Measurements from ENCODE around the gene ESPN. TPM values are rescaled to one million over a fixed set of nuclear protein-coding genes. Genes with fewer than 3 reads are reported as not detected.

ESPN gene
- total and polyA plus RNA-seq, 2 of the 8 experiments (the other 6 are each of a cell fraction or from before 2014, with no cell fraction given): 5.2 to 16.3 TPM

GRCh38 chr1:6490181-6491080 lies 65.9 kb downstream of the ESPN start (continued):
- TF ChIP-seq SUZ12 (IDR thresholded peaks at IDR 0.05; ENCODE audit: low read length) (no peak), GABPA (IDR thresholded peaks at IDR 0.05; ENCODE audit: borderline replicate concordance, insufficient read depth, low read length) (no peak), BRCA1 (IDR thresholded peaks at IDR 0.05; ENCODE audit: low read depth, low read length) (no peak), RAD21 (IDR thresholded peaks at IDR 0.05 in 1 of 2, conservative IDR thresholded peaks at IDR 0.05 in 1 of 2; ENCODE audit: low read depth in 2 of 2, low read length in 2 of 2) (peak in 1 of 2 experiments; percentile 1; a peak in 1 of 4 replicates), EP300 (IDR thresholded peaks at IDR 0.05; ENCODE audit: borderline replicate concordance in 1 of 2, low read depth in 2 of 2, low read length in 2 of 2) (peak in 1 of 2 experiments; percentile 97; a peak in 1 of 3 replicates), SIX5 (IDR thresholded peaks at IDR 0.05; ENCODE audit: low read depth, low read length) (0 out of 2 replicates have a peak, but pooled peaks have one; percentile 10), CHD1 (IDR thresholded peaks at IDR 0.05; ENCODE audit: low read depth, low read length) (peak; percentile 55; the same call in 1 of the 2 replicates), NRF1 (IDR thresholded peaks at IDR 0.05; ENCODE audit: low read depth, low read length) (no peak), BACH1 (IDR thresholded peaks at IDR 0.05; ENCODE audit: low read length) (no peak; the same call in none of the 2 replicates), RXRA (IDR thresholded peaks at IDR 0.05; ENCODE audit: insufficient read depth, low read depth, low read length) (no peak), ASH2L (IDR thresholded peaks at IDR 0.05; ENCODE audit: low read length) (no peak), KDM1A (IDR thresholded peaks at IDR 0.05; ENCODE audit: borderline replicate concordance, low read length) (no peak), FOSL1 (IDR thresholded peaks at IDR 0.05; ENCODE audit: insufficient read depth, low read depth, low read length) (no peak), CBX5 (IDR thresholded peaks at IDR 0.05; ENCODE audit: low read depth, low read length) (no peak), NANOG (IDR thresholded peaks at IDR 0.05; ENCODE audit: insufficient read depth, low read depth, low read length, poor library complexity, severe bottlenecking) (no peak), KDM5A (IDR thresholded peaks at IDR 0.05; ENCODE audit: low read length) (no peak), CTBP2 (IDR thresholded peaks at IDR 0.05; ENCODE audit: borderline replicate concordance, insufficient read depth, insufficient read length, low read length) (peak; percentile 29), BCL11A (IDR thresholded peaks at IDR 0.05; ENCODE audit: low read depth in 2 of 2, low read length in 2 of 2) (no peak), ATF3 (IDR thresholded peaks at IDR 0.05; ENCODE audit: insufficient read depth, low read depth, low read length) (no peak), ATF2 (IDR thresholded peaks at IDR 0.05; ENCODE audit: low read length) (no peak)

Measured in H1 (cell line).